Activated CD4-positive, CD25-positive, alpha-beta regulatory T cell treated with anti-CD3 and anti-CD28 coated beads, Interleukin-2, amount 50 U/mL, for 16 hours (primary cell): ENCODE measurements around the gene MCOLN1.
"Not testable (repeated sequence)": the region's sequence is repeated elsewhere in the genome, so short reads cannot be mapped to it uniquely, and the experiment has no call there.

Source experiments
- DNase-seq: peaks from one replicate; pipeline ENCODE4 v3.0.0-alpha.2; 2020; ENCODE audit warnings: low read depth, low spot score

The MCOLN1 gene

DNA sequence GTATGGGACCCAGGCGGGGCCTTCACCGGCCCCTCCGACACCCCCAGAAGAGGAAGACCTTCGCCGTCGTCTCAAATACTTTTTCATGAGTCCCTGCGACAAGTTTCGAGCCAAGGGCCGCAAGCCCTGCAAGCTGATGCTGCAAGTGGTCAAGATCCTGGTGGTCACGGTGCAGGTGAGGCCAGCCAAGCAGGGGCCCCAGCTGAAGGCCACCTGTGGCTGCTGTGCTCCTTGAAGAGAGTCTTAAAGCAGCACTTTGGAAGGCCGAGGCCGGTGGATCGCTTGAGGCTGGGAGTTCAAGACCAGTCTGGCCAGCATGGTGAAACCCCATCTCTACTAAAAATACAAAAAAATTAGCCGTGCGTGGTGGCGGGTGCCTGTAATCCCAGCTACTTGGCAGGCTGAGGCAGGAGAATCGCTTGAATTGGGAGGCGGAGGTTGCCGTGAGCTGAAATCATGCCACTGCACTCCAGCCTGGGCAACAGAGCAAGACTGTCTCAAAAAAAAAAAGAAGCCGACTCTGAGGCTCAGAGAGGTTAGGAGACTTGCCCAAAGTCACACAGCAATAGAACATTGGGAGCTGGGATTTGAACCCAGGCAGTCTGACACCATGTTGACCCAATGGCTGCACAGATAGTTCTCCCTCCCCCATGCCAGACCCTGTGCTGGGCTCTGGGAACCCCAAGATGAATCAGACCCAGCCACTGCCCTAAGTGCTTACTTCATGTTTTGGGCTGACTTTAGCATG is 2.7 kb downstream of the MCOLN1 start:
- no peak for DNase-seq

DNA sequence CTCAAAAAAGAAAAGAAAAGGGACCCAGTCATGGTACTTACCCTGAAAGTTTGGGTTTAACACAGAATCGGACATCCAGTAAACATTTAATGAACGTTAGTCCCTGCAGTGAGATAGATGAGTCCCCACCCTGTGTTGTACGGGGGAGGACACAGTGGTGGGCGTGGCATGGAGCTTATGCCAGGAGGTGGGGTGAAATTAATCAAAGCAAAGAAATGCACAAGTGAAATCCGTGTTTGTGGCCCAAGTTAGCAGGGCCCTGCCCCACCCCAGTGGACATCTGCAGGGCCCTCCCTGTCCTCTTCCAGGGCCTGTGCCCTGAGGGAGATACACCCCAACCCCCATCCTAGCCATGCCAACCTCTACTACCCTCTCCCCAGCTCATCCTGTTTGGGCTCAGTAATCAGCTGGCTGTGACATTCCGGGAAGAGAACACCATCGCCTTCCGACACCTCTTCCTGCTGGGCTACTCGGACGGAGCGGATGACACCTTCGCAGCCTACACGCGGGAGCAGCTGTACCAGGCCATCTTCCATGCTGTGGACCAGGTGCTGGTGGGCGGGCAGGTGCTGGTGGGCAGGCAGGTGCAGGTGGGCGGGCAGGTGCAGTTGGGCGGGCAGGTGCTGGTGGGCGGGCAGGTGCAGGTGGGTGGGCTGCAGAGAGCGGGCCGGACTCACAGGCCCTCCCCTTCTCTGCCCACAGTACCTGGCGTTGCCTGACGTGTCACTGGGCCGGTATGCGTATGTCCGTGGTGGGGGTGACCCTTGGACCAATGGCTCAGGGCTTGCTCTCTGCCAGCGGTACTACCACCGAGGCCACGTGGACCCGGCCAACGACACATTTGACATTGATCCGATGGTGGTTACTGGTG is 3.9 kb downstream of the MCOLN1 start:
- DNase-seq = no peak

DNA sequence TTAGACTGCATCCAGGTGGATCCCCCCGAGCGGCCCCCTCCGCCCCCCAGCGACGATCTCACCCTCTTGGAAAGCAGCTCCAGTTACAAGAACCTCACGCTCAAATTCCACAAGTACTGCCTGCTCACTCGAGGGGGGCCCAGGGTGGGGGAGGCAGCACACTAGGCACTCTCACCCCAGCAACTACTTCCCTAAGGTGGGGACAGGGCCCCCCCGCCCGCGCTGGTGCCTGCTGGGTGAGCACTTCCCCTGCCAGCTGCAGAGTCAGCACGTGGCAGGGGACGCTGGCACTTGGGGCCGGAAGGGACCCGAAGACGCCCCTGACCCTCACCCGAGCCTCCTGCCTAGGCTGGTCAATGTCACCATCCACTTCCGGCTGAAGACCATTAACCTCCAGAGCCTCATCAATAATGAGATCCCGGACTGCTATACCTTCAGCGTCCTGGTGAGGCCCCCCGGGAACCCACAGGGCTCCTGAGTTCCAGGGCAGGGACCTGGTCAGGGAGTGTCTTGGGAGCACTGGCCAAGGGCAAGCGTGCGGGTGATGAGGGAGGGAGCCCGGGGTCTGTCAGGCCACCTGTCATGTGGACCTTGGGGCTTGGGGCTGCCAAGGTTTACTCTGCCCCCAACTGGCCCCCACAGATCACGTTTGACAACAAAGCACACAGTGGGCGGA is 5.2 kb downstream of the MCOLN1 start:
- DNase-seq = no peak

DNA sequence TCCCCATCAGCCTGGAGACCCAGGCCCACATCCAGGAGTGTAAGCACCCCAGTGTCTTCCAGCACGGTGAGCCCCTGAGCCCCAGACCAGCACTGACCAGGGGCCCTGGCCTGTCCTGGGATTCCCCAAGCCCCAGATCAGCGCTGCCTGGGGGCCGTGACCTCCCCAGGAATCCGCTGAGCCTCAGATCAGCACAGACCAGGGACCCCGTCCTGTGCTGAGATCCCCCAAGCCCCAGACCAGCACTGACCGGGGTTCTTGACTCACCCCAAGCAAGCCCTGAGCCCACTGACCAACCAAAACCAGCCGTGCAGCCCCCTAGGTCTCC is 5.7 kb downstream of the MCOLN1 start:
- DNase-seq = no peak

- no peak for DNase-seq
These were observed 6.3 kb downstream of the MCOLN1 start for GRCh38 chr19:7528522-7529245.

DNA sequence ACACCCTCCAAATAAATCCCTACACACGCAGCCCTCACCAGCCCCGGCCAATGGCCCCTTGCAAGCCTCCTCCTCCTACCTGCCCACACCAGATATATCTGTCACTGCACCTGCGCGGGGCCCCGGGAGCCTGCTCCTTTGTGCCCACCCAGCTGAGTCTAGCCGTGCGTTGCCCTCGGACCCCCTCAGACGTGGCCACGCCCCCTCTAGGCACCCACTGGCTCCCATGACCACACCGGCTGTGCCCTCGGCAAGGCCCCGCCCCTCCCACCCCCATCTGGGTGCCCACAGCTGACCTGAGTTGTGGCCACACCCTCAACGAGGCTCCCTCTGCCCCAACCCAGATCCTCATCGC is 6.8 kb downstream of the MCOLN1 start:
- DNase-seq = no peak

- no peak for DNase-seq
These were observed 7.4 kb downstream of the MCOLN1 start for GRCh38 chr19:7529610-7530490.

- DNase-seq = no peak
These were observed 11.0 kb downstream of the MCOLN1 start for GRCh38 chr19:7533281-7533885.

GRCh38 chr19:7533925-7534480 is 11.6 kb downstream of the MCOLN1 start:
- peak; percentile 77 for DNase-seq

- DNase-seq = no peak
These were observed 12.2 kb downstream of the MCOLN1 start for GRCh38 chr19:7534531-7535046.

GRCh38 chr19:7535047-7535997 is 12.9 kb downstream of the MCOLN1 start, which contains the start of gene PNPLA6:
TSS of gene PNPLA6 (plus strand) at chr19:7535717. CDS start at chr19:7535789, 72 bp downstream.
- DNase-seq = peak; percentile 86

DNA sequence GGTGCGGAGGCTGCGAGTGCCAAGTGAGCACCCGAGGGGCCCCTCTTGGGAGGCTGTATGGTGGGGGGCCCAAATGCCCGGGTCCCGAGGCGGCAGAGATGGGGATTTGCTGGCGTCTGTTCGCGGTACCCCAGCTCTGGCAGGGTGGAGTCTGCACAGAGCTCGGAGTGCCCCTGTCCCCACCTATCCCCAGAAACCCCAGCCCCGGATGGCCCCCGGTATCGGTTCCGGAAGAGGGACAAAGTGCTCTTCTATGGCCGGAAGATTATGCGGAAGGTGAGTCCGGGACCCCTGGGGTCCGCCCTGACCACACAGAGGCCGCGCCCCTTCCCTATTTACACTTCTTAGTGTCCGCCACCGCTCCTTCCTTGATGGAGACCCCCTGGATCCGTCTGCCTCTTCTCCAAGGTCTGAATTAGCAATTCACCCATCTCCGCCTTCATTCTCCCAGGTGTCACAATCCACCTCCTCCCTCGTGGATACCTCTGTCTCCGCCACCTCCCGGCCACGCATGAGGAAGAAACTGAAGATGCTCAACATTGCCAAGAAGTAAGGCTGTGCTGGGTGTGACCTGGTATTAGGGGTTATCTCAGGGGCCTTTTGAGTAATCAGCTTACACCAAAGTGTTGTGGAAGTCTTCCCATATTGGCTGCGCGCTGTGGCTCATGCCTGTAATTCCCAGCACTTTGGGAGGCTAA is 13.7 kb downstream of the MCOLN1 start:
- no peak for DNase-seq

GRCh38 chr19:7538990-7539389 is 16.6 kb downstream of the MCOLN1 start:
- not testable (repeated sequence) for DNase-seq

DNA sequence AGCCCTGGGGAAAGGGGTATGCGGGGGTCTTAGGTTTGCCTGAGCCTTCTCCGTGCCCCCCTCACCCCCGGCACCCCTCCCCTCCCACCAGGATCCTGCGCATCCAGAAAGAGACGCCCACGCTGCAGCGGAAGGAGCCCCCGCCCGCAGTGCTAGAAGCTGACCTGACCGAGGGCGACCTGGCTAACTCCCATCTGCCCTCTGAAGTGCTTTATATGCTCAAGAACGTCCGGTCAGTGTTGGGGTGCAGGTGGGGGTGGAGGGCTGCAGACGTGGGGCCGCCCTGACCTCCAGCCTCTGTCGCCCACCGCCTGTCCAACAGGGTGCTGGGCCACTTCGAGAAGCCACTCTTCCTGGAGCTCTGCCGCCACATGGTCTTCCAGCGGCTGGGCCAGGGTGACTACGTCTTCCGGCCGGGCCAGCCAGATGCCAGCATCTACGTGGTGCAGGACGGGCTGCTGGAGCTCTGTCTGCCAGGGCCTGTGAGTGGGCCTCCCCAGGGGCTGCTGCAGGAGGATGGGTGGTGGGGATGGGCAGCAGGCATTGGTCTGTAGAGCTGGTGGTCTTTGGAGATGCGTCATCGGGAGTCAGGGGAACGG is 17.5 kb downstream of the MCOLN1 start:
- no peak for DNase-seq

DNA sequence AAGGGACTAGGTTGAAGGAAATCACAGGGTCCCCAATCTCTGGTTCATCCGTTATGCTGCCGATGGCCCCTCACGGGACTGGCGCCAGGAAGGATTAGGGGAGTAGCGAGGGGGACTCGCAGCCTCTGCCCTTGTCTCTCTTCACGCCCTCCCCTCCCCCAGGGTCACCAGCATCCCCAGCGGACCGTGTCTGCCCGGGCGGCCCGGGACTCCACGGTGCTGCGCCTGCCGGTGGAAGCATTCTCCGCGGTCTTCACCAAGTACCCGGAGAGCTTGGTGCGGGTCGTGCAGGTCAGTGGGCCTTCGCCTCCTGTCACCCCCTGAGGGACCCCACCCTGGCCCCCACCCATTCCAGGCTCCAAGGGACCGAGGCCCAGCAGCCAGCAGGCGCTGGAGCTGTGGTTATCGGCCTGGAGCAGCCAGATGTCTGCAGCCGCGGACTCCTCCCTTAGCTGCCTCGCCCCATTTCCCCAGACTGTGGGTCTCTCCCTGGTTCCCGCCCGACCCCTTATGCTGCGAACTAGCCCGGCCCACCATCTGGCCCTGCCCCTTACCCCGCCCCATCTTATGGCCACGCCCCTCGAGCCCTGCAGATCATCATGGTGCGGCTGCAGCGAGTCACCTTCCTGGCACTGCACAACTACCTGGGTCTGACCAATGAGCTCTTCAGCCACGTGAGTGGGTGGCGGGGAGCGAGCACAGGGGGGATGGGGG is 18.5 kb downstream of the MCOLN1 start:
- DNase-seq = no peak

GRCh38 chr19:7541475-7541824 is 19.0 kb downstream of the MCOLN1 start:
- no peak for DNase-seq

GRCh38 chr19:7541828-7542443 is 19.5 kb downstream of the MCOLN1 start:
- DNase-seq = no peak
